PC-9 (cell line): ENCODE results near the gene REC114.

ENCODE experiments used
- CTCF ChIP-seq: fragments of 200-600 bp; sonication (generic); conservative IDR thresholded peaks from 2 replicates; pipeline ENCODE4 v1.6.1; 2017; ENCODE audit warnings: mixed run types, antibody characterized with exemption, mild to moderate bottlenecking, moderate library complexity
- EZH2 ChIP-seq: fragments of 200-600 bp; sonication (generic); IDR thresholded peaks from 2 replicates; pipeline ENCODE4 v1.8.0; 2017; ENCODE audit warnings: antibody characterized with exemption, low read depth

- TF ChIP-seq CTCF (no peak), EZH2 (no peak)
Measured at GRCh38 chr15:73438651-73439050, 4.3 kb upstream of the REC114 start.
